Measurements from ENCODE around the gene CIDEB.
"Not testable (repeated sequence)": the region's sequence is repeated elsewhere in the genome, so short reads cannot be mapped to it uniquely, and the experiment has no call there.

Gene CIDEB

GRCh38 chr14:24307575-24308341, at the start of gene CIDEB:
Gene CIDEB, minus strand, starts transcription at chr14:24307977. Its CDS starts 119 bp downstream, at chr14:24307858.
- peak; percentile 67 for DNase-seq

- no peak for DNase-seq
Measured at GRCh38 chr14:24356208-24356607, 48.4 kb upstream of the CIDEB start.

GRCh38 chr14:24355009-24355408, 47.2 kb upstream of the CIDEB start:
- DNase-seq = no peak

- DNase-seq = not testable (repeated sequence)
Measured at GRCh38 chr14:24354482-24354825, 46.7 kb upstream of the CIDEB start.

- no peak for DNase-seq
Measured at GRCh38 chr14:24353559-24354481, 46.0 kb upstream of the CIDEB start.

GRCh38 chr14:24351517-24351916, 43.7 kb upstream of the CIDEB start:
- DNase-seq = no peak

GRCh38 chr14:24349742-24350141, 42.0 kb upstream of the CIDEB start:
- DNase-seq = no peak

- DNase-seq = no peak
Measured at GRCh38 chr14:24348186-24348585, 40.4 kb upstream of the CIDEB start.

GRCh38 chr14:24347134-24347533, 39.4 kb upstream of the CIDEB start:
- DNase-seq = no peak

GRCh38 chr14:24343795-24344660, 36.3 kb upstream of the CIDEB start:
- no peak for DNase-seq

- no peak for DNase-seq
Measured at GRCh38 chr14:24342889-24343288, 35.1 kb upstream of the CIDEB start.

GRCh38 chr14:24340606-24341005, 32.8 kb upstream of the CIDEB start:
- no peak for DNase-seq

- DNase-seq = no peak
Measured at GRCh38 chr14:24339284-24340151, 31.7 kb upstream of the CIDEB start, which contains the start of gene RIPK3. Gene RIPK3, minus strand, starts transcription at chr14:24339991. Its CDS starts 165 bp downstream, at chr14:24339826.

GRCh38 chr14:24338843-24339242, 31.1 kb upstream of the CIDEB start:
- DNase-seq = no peak

- DNase-seq = no peak
Measured at GRCh38 chr14:24337824-24338175, 30.0 kb upstream of the CIDEB start.

GRCh38 chr14:24337144-24337823, 29.5 kb upstream of the CIDEB start:
- DNase-seq = no peak

- DNase-seq = no peak
Measured at GRCh38 chr14:24335461-24336171, 27.8 kb upstream of the CIDEB start.

- DNase-seq = no peak
Measured at GRCh38 chr14:24334431-24335291, 26.9 kb upstream of the CIDEB start, which contains the start of gene ADCY4. Gene ADCY4, minus strand, starts transcription at chr14:24335071. Its CDS starts 419 bp downstream, at chr14:24334652.

- DNase-seq = peak; percentile 74
Measured at GRCh38 chr14:24332268-24332993, 24.7 kb upstream of the CIDEB start.

Measured in right hindlimb (tissue), 1 donor.